ENCODE data around the gene SCAI. TPM values are rescaled to one million over a fixed set of nuclear protein-coding genes. Genes with fewer than 3 reads are reported as not detected.
"Not testable (repeated sequence)": the region's sequence is repeated elsewhere in the genome, so short reads cannot be mapped to it uniquely, and the experiment has no call there.

The SCAI gene
- total RNA-seq, 1 donor from 2014 or later = 23.5 TPM

DNA sequence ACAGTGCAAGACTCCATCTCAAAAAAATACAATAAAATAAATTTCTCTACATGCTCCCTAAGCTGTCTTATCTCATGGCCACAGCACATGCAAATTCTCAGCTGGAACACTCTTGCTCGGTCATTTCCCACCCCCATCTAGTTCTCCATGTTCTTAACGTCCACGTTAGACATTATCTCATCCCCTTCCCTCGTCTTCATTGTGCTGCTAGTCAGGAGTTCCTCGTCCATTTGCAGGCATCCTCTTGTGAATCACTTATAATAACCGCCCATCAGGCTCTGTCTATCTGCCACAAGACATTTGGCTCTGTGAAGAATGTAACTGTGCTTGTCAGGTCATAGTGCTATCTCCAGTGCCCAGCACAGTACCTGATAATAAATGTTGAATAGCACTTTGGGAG lies 169.5 kb downstream of the SCAI start:
- Mint-ChIP-seq H3K9me3 (ENCODE audit: low read depth) (no peaks in the 10 kb centered on the region), H3K27ac (no peak overlapping the region), H3K4me1 (ENCODE audit: low read depth) (no peaks in the 10 kb centered on the region), H3K4me3 (ENCODE audit: low read depth) (no peak overlapping the region), H3K27me3 (no peaks in the 10 kb centered on the region), H3K36me3 (ENCODE audit: insufficient read depth) (peaks cover 13% of the 10 kb centered on the region)
- TF ChIP-seq, protein P1, sequence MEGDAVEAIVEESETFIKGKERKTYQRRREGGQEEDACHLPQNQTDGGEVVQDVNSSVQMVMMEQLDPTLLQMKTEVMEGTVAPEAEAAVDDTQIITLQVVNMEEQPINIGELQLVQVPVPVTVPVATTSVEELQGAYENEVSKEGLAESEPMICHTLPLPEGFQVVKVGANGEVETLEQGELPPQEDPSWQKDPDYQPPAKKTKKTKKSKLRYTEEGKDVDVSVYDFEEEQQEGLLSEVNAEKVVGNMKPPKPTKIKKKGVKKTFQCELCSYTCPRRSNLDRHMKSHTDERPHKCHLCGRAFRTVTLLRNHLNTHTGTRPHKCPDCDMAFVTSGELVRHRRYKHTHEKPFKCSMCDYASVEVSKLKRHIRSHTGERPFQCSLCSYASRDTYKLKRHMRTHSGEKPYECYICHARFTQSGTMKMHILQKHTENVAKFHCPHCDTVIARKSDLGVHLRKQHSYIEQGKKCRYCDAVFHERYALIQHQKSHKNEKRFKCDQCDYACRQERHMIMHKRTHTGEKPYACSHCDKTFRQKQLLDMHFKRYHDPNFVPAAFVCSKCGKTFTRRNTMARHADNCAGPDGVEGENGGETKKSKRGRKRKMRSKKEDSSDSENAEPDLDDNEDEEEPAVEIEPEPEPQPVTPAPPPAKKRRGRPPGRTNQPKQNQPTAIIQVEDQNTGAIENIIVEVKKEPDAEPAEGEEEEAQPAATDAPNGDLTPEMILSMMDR (IDR thresholded peaks at IDR 0.05; ENCODE audit: unreplicated experiment) = no peak
- no peak for DNase-seq (ENCODE audit: low spot score, unreplicated experiment)

DNA sequence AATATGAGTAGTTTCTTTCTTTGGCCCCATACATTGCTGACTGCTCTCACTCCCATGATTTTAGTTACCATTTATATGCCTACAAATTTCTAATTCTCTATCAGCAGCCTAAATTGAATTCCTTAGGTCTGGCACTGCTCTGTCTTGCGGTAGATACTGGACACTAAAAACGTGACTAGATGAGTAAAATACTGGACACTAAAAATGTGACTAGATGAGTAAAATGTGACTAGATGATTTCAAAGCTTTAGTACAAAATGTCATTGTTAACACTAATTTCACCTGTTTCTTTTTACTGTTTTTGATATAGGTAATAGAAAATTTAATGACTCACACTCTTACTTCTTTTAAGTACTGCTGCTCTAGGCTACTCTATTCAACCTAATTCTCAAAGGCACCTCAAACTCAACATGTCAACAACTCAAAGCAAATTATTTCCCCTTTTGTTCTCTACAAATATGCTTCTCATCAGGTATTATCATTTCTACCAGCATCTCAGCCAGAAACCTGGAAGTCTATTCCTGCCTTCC lies 171.0 kb downstream of the SCAI start:
- Mint-ChIP-seq H3K4me1 (ENCODE audit: low read depth) (no peaks in the 10 kb centered on the region), H3K27ac (no peak overlapping the region), H3K27me3 (no peaks in the 10 kb centered on the region), H3K4me3 (ENCODE audit: low read depth) (no peak overlapping the region), H3K9me3 (ENCODE audit: low read depth) (no peaks in the 10 kb centered on the region), H3K36me3 (ENCODE audit: insufficient read depth) (peaks cover 17% of the 10 kb centered on the region)
- TF ChIP-seq, protein P1 (IDR thresholded peaks at IDR 0.05; ENCODE audit: unreplicated experiment) = no peak
- no peak for DNase-seq (ENCODE audit: low spot score, unreplicated experiment)

DNA sequence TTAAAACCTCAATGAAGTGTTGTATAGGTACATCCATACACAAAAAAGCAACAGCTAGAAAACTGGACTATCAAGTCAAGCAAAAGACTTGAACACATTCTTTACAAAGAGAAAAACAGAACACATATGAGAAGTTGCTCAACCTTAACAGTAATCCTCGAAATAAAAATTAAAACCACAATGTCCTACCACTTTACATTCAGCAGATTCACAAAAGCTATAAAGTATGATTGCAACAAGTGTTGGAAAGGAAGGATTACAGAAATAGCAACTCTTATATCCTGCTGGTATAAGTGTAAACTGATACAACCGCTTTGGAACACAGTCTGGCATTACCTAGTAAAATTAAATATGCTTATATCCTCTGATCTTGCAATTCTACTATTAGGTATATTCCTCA lies 173.9 kb downstream of the SCAI start:
- TF ChIP-seq, protein P1 (IDR thresholded peaks at IDR 0.05; ENCODE audit: unreplicated experiment) = no peak
- Mint-ChIP-seq H3K4me1 (ENCODE audit: low read depth) (no peaks in the 10 kb centered on the region), H3K27me3 (no peaks in the 10 kb centered on the region), H3K9me3 (ENCODE audit: low read depth) (no peaks in the 10 kb centered on the region), H3K27ac (no peak overlapping the region), H3K36me3 (ENCODE audit: insufficient read depth) (peaks cover 16% of the 10 kb centered on the region), H3K4me3 (ENCODE audit: low read depth) (no peak overlapping the region)
- no peak for DNase-seq (ENCODE audit: low spot score, unreplicated experiment)

DNA sequence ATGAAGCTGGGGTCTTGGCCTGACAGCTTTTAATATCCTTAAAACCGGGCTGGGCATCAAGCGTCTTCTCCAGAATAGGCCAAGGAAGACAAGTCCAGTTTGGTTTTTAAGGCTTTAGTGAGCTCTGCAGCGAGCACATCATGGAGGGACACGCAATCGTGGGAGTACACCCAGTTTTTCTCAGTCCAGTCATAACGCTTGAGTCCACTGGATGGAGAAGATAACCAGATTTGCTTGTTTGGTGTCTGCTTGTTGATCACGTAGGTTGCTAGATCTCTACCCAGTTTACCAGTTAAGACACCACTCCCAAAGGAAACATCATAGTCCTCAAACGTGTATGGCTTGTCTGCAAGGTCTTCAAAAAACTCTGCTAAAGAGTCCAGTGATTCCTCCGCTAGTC lies 175.1 kb downstream of the SCAI start:
- Mint-ChIP-seq H3K9me3 (ENCODE audit: low read depth) (no peaks in the 10 kb centered on the region), H3K4me1 (ENCODE audit: low read depth) (no peaks in the 10 kb centered on the region), H3K27me3 (no peaks in the 10 kb centered on the region), H3K27ac (no peak overlapping the region), H3K4me3 (ENCODE audit: low read depth) (no peak overlapping the region), H3K36me3 (ENCODE audit: insufficient read depth) (peaks cover 14% of the 10 kb centered on the region)
- no peak for DNase-seq (ENCODE audit: low spot score, unreplicated experiment)
- TF ChIP-seq, protein P1 (IDR thresholded peaks at IDR 0.05; ENCODE audit: unreplicated experiment) = no peak

DNA sequence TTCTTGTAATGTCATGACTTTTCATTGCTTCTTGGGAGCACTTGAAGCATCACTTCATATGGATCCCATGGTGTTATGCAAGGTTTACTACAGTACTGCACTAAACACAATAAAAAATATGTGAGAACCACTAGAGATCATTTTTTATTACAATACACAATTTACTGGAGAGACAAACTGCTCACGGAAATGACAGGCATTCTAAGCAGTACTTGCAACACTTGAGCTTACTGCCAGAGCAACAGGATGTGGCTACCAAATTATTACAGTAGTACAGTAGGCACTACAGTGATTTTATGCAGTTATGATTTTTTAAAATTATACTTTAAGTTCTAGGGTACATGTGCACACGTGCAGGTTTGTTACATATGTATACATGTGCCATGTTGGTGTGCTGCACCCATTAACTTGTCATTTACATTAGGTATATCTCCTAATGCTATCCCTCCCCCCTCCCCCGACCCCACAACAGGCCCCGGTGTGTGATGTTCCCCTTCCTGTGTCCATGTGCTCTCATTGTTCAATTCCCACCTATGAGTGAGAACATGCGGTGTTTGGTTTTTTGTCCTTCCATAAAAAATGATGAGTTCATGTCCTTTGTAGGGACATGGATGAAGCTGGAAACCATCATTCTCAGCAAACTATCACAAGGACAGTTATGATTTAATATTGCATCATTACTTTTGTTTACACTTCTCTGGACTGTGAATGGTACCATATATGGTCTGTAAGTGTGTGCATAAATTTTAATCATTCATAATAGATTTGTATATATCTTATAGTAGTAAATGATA lies 177.4 kb downstream of the SCAI start:
- H3K9me3 Mint-ChIP-seq (ENCODE audit: low read depth); DNase-seq (ENCODE audit: low spot score, unreplicated experiment); H3K4me3 Mint-ChIP-seq (ENCODE audit: low read depth); H3K27me3 Mint-ChIP-seq; H3K4me1 Mint-ChIP-seq (ENCODE audit: low read depth); H3K27ac Mint-ChIP-seq: not testable (repeated sequence)
- peaks cover 12% of the 10 kb centered on the region for H3K36me3 Mint-ChIP-seq (ENCODE audit: insufficient read depth)

DNA sequence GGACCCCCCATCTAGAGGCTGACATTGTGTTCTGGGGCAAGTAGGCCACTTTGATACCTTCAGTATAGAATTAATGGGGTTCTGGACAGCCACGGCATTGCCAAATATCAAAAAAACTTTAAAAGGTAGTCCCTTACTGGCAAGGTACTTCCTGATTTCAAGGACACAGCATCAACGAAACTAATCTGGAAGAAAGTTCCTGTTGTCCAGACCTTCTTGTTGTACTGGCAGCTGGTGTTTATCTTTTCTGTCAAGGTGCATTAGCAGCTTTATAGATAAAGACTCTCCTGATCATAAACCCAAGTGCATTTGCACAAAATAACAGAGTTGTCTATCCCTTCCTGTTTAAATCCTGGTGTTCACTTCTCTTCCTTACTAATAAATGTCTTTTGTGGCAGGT lies 178.7 kb downstream of the SCAI start:
- Mint-ChIP-seq H3K4me1 (ENCODE audit: low read depth) (no peaks in the 10 kb centered on the region), H3K9me3 (ENCODE audit: low read depth) (no peaks in the 10 kb centered on the region), H3K4me3 (ENCODE audit: low read depth) (no peak overlapping the region), H3K36me3 (ENCODE audit: insufficient read depth) (peaks cover 15% of the 10 kb centered on the region), H3K27me3 (no peaks in the 10 kb centered on the region), H3K27ac (peak overlapping the region; percentile 81)
- TF ChIP-seq, protein P1 (IDR thresholded peaks at IDR 0.05; ENCODE audit: unreplicated experiment) = no peak
- no peak for DNase-seq (ENCODE audit: low spot score, unreplicated experiment)

Data from progenitor cell of endocrine pancreas (in vitro differentiated cells).